ENCODE measurements around the gene CENPA. TPM values are rescaled to one million over a fixed set of nuclear protein-coding genes. Genes with fewer than 3 reads are reported as not detected.
A peak's percentile ranks its signal among the peaks of the same experiment; 100 is the strongest.

Gene CENPA
- polyA plus RNA-seq, 1 of the 3 experiments (the other 2 are of a cell fraction): 19.5 TPM

- Histone ChIP-seq H3K9ac (no peak overlapping the region), H3K4me1 (ENCODE audit: control insufficient read depth in 1 of 2, insufficient read depth in 2 of 2, low read depth in 1 of 2, low read length in 1 of 2) (peaks cover 8 to 15% of the 10 kb centered on the region in 2 experiments; a peak in 3 of 4 replicates), H3K4me2 (peak overlapping the region; percentile 60; the same call in 1 of the 2 replicates), H3K9me2 (no peaks in the 10 kb centered on the region), H3K9me3 (no peaks in the 10 kb centered on the region), H4K20me1 (ENCODE audit: insufficient read depth) (no peaks in the 10 kb centered on the region), H3K27ac (ENCODE audit: low read depth in 2 of 2, low read length in 1 of 2) (peak overlapping the region; percentile 53 to 78), H3K27me3 (ENCODE audit: insufficient read depth) (no peaks in the 10 kb centered on the region), H3K36me3 (replicated peaks in 1 of 2; ENCODE audit: control insufficient read depth in 1 of 2, insufficient read depth in 2 of 2, low read length in 1 of 2) (no peaks in the 10 kb centered on the region), H3F3A (replicated peaks; ENCODE audit: insufficient read depth) (peaks cover 6% of the 10 kb centered on the region), H3K79me2 (ENCODE audit: insufficient read depth) (peaks cover 4% of the 10 kb centered on the region), H2AFZ (ENCODE audit: low read depth) (no peak overlapping the region), H3K4me3 (ENCODE audit: low read depth in 2 of 2, low read length in 1 of 2) (no peak overlapping the region)
- WGBS (ENCODE audit: low lambda C conversion rate): 79% methylated on average over 7 of the region's 7 CpGs
- no peak for DNase-seq
- ChIA-PET POLR2A (no interaction called here), CTCF (interaction anchor here (1.5 to 2.2 kb wide), 2 partner anchors 13 to 153 kb away, joined by 4 to 11 read pairs; no protein-coding TSS in a partner anchor)
- TF ChIP-seq NFIC (IDR thresholded peaks at IDR 0.05; ENCODE audit: borderline replicate concordance) (no peak), JUND (IDR thresholded peaks at IDR 0.05) (no peak), SIN3A (IDR thresholded peaks at IDR 0.05; ENCODE audit: borderline replicate concordance, low read depth, low read length) (no peak), RXRA (IDR thresholded peaks at IDR 0.05; ENCODE audit: borderline replicate concordance, low read depth) (no peak), RCOR1 (IDR thresholded peaks at IDR 0.05; ENCODE audit: low read length) (no peak), CHD2 (IDR thresholded peaks at IDR 0.05; ENCODE audit: low read length, partially characterized antibody) (no peak), EP300 (IDR thresholded peaks at IDR 0.05; ENCODE audit: borderline replicate concordance in 1 of 2, low read depth in 1 of 2, low read length in 1 of 2) (no peak), ZBTB33 (IDR thresholded peaks at IDR 0.05; ENCODE audit: borderline replicate concordance, low read depth) (no peak)
Measured at GRCh38 chr2:26758790-26759321, 27.0 kb upstream of the CENPA start.

- WGBS (ENCODE audit: low lambda C conversion rate): 86% methylated on average over 4 of the region's 5 CpGs
Measured at GRCh38 chr2:26759845-26760244, 26.0 kb upstream of the CENPA start.

More at GRCh38 chr2:26759845-26760244, 26.0 kb upstream of the CENPA start:
- Histone ChIP-seq H3K4me1 (ENCODE audit: control insufficient read depth in 1 of 2, insufficient read depth in 2 of 2, low read depth in 1 of 2, low read length in 1 of 2) (peaks cover 11 to 15% of the 10 kb centered on the region in 2 experiments), H3K4me3 (ENCODE audit: low read depth in 2 of 2, low read length in 1 of 2) (no peak overlapping the region), H2AFZ (ENCODE audit: low read depth) (no peak overlapping the region), H3K4me2 (no peak overlapping the region), H3K9ac (no peak overlapping the region), H3K79me2 (ENCODE audit: insufficient read depth) (peaks cover 13% of the 10 kb centered on the region), H3K9me3 (no peaks in the 10 kb centered on the region), H3F3A (replicated peaks; ENCODE audit: insufficient read depth) (peaks cover 6% of the 10 kb centered on the region), H3K9me2 (no peaks in the 10 kb centered on the region), H3K36me3 (replicated peaks in 1 of 2; ENCODE audit: control insufficient read depth in 1 of 2, insufficient read depth in 2 of 2, low read length in 1 of 2) (no peaks in the 10 kb centered on the region), H3K27me3 (ENCODE audit: insufficient read depth) (no peaks in the 10 kb centered on the region), H4K20me1 (ENCODE audit: insufficient read depth) (no peaks in the 10 kb centered on the region), H3K27ac (ENCODE audit: low read depth in 2 of 2, low read length in 1 of 2) (no peak overlapping the region)
- no peak for TF ChIP-seq RAD21 (IDR thresholded peaks at IDR 0.05; ENCODE audit: low read length)
- TF ChIP-seq RFX5 (IDR thresholded peaks at IDR 0.05; ENCODE audit: low read length): no peak
- no peak for TF ChIP-seq USF1 (IDR thresholded peaks at IDR 0.05; ENCODE audit: borderline replicate concordance, low read depth)
- no peak for TF ChIP-seq TCF12 (IDR thresholded peaks at IDR 0.05)
- TF ChIP-seq RXRA (IDR thresholded peaks at IDR 0.05; ENCODE audit: borderline replicate concordance, low read depth): no peak
- no peak for TF ChIP-seq PBX3 (IDR thresholded peaks at IDR 0.05)
- TF ChIP-seq MEF2A (IDR thresholded peaks at IDR 0.05; ENCODE audit: borderline replicate concordance, low read depth): no peak
- no peak for TF ChIP-seq EP300 (IDR thresholded peaks at IDR 0.05; ENCODE audit: borderline replicate concordance in 1 of 2, low read depth in 1 of 2, low read length in 1 of 2)
- TF ChIP-seq MXI1 (IDR thresholded peaks at IDR 0.05; ENCODE audit: low read depth, low read length): no peak
- no peak for TF ChIP-seq POLR2AphosphoS5 (IDR thresholded peaks at IDR 0.05; ENCODE audit: low read depth, low read length)
- no peak for TF ChIP-seq REST (IDR thresholded peaks at IDR 0.05; ENCODE audit: low read depth, low read length)
- no peak for TF ChIP-seq JUND (IDR thresholded peaks at IDR 0.05)
- no peak for DNase-seq
- ChIA-PET POLR2A (no interaction called here), CTCF (interaction anchor here (1.2 to 2.2 kb wide), 3 partner anchors 13 to 154 kb away, joined by 3 to 11 read pairs (median 7); no protein-coding TSS in a partner anchor)

Measured in SK-N-SH (cell line).